ENCODE results near the gene LRIT3.

The LRIT3 gene

GRCh38 chr4:109912706-109913595 is 65.0 kb downstream of the LRIT3 start, which contains the start of gene EGF:
TSS of gene EGF (plus strand) at chr4:109912883. CDS start at chr4:109913336, 453 bp downstream.
- H3K4me1 ChIP-seq (ENCODE audit: insufficient read depth, poor library complexity, severe bottlenecking) = no peaks in the 10 kb centered on the region
- ATAC-seq (ENCODE audit: low read depth) (no peak), DNase-seq (ENCODE audit: low spot score) (no peak)
- H3K4me3 ChIP-seq (ENCODE audit: severe bottlenecking) = no peak within 1 kb of the TSS
- H3K36me3 ChIP-seq (ENCODE audit: low read depth) = no peaks in the 10 kb centered on the region
- no peaks in the 10 kb centered on the region for H3K9me3 ChIP-seq (ENCODE audit: severe bottlenecking)
- TF ChIP-seq, protein P1, sequence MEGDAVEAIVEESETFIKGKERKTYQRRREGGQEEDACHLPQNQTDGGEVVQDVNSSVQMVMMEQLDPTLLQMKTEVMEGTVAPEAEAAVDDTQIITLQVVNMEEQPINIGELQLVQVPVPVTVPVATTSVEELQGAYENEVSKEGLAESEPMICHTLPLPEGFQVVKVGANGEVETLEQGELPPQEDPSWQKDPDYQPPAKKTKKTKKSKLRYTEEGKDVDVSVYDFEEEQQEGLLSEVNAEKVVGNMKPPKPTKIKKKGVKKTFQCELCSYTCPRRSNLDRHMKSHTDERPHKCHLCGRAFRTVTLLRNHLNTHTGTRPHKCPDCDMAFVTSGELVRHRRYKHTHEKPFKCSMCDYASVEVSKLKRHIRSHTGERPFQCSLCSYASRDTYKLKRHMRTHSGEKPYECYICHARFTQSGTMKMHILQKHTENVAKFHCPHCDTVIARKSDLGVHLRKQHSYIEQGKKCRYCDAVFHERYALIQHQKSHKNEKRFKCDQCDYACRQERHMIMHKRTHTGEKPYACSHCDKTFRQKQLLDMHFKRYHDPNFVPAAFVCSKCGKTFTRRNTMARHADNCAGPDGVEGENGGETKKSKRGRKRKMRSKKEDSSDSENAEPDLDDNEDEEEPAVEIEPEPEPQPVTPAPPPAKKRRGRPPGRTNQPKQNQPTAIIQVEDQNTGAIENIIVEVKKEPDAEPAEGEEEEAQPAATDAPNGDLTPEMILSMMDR (IDR thresholded peaks at IDR 0.05; ENCODE audit: poor library complexity, severe bottlenecking) = no peak
- no peaks in the 10 kb centered on the region for H3K27me3 ChIP-seq (ENCODE audit: insufficient read depth, poor library complexity, severe bottlenecking)
- H3K27ac ChIP-seq (ENCODE audit: poor library complexity, severe bottlenecking) = no peak within 1 kb of the TSS

GRCh38 chr4:109913596-109914241 is 65.8 kb downstream of the LRIT3 start:
- DNase-seq (ENCODE audit: low spot score) (no peak), ATAC-seq (ENCODE audit: low read depth) (no peak)
- Histone ChIP-seq H3K36me3 (ENCODE audit: low read depth) (no peaks in the 10 kb centered on the region), H3K9me3 (ENCODE audit: severe bottlenecking) (no peaks in the 10 kb centered on the region), H3K4me1 (ENCODE audit: insufficient read depth, poor library complexity, severe bottlenecking) (no peaks in the 10 kb centered on the region), H3K27ac (ENCODE audit: poor library complexity, severe bottlenecking) (no peak overlapping the region), H3K4me3 (ENCODE audit: severe bottlenecking) (no peak overlapping the region), H3K27me3 (ENCODE audit: insufficient read depth, poor library complexity, severe bottlenecking) (no peaks in the 10 kb centered on the region)
- TF ChIP-seq, protein P1 (IDR thresholded peaks at IDR 0.05; ENCODE audit: poor library complexity, severe bottlenecking) = no peak

GRCh38 chr4:109914322-109914721 is 66.4 kb downstream of the LRIT3 start:
- TF ChIP-seq, protein P1 (IDR thresholded peaks at IDR 0.05; ENCODE audit: poor library complexity, severe bottlenecking) = no peak
- DNase-seq (ENCODE audit: low spot score) (no peak), ATAC-seq (ENCODE audit: low read depth) (no peak)
- Histone ChIP-seq H3K36me3 (ENCODE audit: low read depth) (no peaks in the 10 kb centered on the region), H3K4me1 (ENCODE audit: insufficient read depth, poor library complexity, severe bottlenecking) (no peaks in the 10 kb centered on the region), H3K27ac (ENCODE audit: poor library complexity, severe bottlenecking) (no peak overlapping the region), H3K9me3 (ENCODE audit: severe bottlenecking) (no peaks in the 10 kb centered on the region), H3K27me3 (ENCODE audit: insufficient read depth, poor library complexity, severe bottlenecking) (no peaks in the 10 kb centered on the region), H3K4me3 (ENCODE audit: severe bottlenecking) (no peak overlapping the region)

DNA sequence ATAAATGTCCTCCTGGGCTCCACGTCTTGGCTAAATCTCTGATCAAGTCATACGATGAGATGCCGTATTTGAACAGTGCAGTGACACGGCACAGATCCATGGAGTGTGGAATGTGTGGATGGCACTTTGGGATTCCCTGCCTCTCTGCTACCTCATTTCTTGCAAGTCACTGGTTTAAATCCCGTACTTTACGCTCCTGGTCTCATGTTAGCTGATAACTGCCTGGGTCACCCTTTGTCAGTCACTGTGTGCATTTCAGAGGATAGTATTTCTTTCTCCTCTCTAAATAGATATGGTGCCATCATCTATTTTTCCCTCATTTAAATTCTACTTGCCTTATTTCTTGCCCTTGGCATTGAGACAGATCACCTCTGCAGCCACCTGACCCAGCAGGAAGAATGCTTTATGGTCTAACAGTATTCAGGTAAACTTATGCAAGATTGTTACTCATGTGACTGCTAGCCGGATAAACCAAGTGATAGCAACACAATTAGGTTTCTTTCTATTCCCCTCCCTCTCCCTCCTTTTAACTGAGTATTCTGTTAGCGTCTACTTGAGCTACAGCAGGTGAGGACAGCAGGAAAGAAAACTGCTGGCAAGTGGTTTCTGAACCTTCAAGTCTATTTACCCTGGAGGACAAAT is 67.6 kb downstream of the LRIT3 start:
- H3K27ac ChIP-seq (ENCODE audit: poor library complexity, severe bottlenecking) = no peak overlapping the region
- no peaks in the 10 kb centered on the region for H3K27me3 ChIP-seq (ENCODE audit: insufficient read depth, poor library complexity, severe bottlenecking)
- no peak for ATAC-seq (ENCODE audit: low read depth)
- no peak overlapping the region for H3K4me3 ChIP-seq (ENCODE audit: severe bottlenecking)
- no peak for DNase-seq (ENCODE audit: low spot score)
- TF ChIP-seq, protein P1 (IDR thresholded peaks at IDR 0.05; ENCODE audit: poor library complexity, severe bottlenecking) = no peak
- H3K9me3 ChIP-seq (ENCODE audit: severe bottlenecking) = no peaks in the 10 kb centered on the region
- no peaks in the 10 kb centered on the region for H3K4me1 ChIP-seq (ENCODE audit: insufficient read depth, poor library complexity, severe bottlenecking)
- no peaks in the 10 kb centered on the region for H3K36me3 ChIP-seq (ENCODE audit: low read depth)

Measured in RWPE2 (cell line).